K562 (cell line): ENCODE measurements around the gene IKZF3. TPM values are rescaled to one million over a fixed set of nuclear protein-coding genes. Genes with fewer than 3 reads are reported as not detected.

ENCODE experiments used
- ESRRA ChIP-seq: fragments of 450-650 bp; IDR thresholded peaks from 2 replicates; pipeline ENCODE4 v1.6.1; 2014; ENCODE audit warnings: low read depth, mild to moderate bottlenecking, moderate library complexity, borderline replicate concordance
- RBM15 ChIP-seq: fragments of 200-400 bp; formaldehyde crosslinking; IDR thresholded peaks from 2 replicates; pipeline ENCODE4 v1.6.1; 2018; ENCODE audit warnings: mild to moderate bottlenecking, low read length, moderate library complexity; ENCODE audit not compliant: insufficient read depth
- polyA plus RNA-seq, 8 experiments: library from polyadenylated mRNA; depleted of rRNA in 4 of 8; stranded (reverse) in 5 of 8; unstranded in 3 of 8; fragments of >200 nt; fragmentation: Nextera tagmentation in 2 of 8; fragmentation: Illumina TruSeq in 1 of 8; extraction: Ambion mirVana in 2 of 8; extraction: Trizol in 1 of 8; gene quantifications; 2 replicates each; pipeline versions ENCODE4 v1.2.1 to v1.2.3, GENCODE V29; 2011 to 2014; ENCODE audit warnings: inconsistent platforms in 1 of 8, missing spikeins in 1 of 8
- total RNA-seq, 7 experiments: library from RNA; depleted of rRNA in 6 of 7; stranded (reverse); fragments of >200 nt in 6 of 7; fragmentation: Illumina TruSeq in 2 of 7; extraction: Trizol in 2 of 7; gene quantifications; 2 replicates each; pipeline versions ENCODE4 v1.2.1 to v1.2.3, GENCODE V29; 2011 to 2021; ENCODE audit warnings: low replicate concordance in 1 of 7
- TF ChIP-seq, protein P1 (sequence below), 2 experiments: fragments of 450-650 bp; formaldehyde crosslinking in 1 of 2; IDR thresholded peaks; 2 replicates each; pipeline versions ENCODE4 v1.4.0 to v1.6.1; 2014 to 2020; ENCODE audit warnings: mild to moderate bottlenecking in 2 of 2, borderline replicate concordance in 1 of 2, low read depth in 1 of 2
- TF ChIP-seq, protein P2 (sequence below): sonication (generic); formaldehyde crosslinking; IDR thresholded peaks from 2 replicates; pipeline ENCODE4 v1.8.0; 2022; ENCODE audit warnings: missing genetic modification reagents, mild to moderate bottlenecking, borderline replicate concordance
- TF ChIP-seq, protein P3 (sequence below): fragments of 450-650 bp; IDR thresholded peaks from 2 replicates; pipeline ENCODE4 v1.6.1; 2016; ENCODE audit warnings: mild to moderate bottlenecking, moderate library complexity

Gene IKZF3
- total and polyA plus RNA-seq, 9 of the 15 experiments (the other 6 are each of a cell fraction or from before 2014, with no cell fraction given), result 0.06 to 1.6 (median 0.62) TPM

DNA sequence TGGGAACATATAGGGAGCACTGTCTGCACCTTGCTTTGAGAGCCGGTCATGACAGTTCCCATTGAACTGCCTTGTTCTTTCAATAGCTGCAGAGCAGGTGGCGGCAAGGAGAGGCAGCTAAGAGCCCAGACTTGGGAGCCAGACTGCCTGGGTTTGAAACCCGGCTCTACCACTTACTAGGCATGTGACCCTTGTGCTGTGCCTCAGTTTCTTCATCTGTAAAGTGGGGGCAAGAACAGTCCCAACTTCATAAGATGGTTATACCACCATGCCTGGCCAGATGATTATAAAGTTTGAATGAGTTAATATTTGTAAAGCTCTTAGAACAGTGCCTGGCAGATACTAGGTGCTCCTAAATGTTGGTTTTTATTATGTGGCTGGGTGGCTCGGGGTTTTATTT lies 149.9 kb downstream of the IKZF3 start (continued):
- TF ChIP-seq, protein P1, sequence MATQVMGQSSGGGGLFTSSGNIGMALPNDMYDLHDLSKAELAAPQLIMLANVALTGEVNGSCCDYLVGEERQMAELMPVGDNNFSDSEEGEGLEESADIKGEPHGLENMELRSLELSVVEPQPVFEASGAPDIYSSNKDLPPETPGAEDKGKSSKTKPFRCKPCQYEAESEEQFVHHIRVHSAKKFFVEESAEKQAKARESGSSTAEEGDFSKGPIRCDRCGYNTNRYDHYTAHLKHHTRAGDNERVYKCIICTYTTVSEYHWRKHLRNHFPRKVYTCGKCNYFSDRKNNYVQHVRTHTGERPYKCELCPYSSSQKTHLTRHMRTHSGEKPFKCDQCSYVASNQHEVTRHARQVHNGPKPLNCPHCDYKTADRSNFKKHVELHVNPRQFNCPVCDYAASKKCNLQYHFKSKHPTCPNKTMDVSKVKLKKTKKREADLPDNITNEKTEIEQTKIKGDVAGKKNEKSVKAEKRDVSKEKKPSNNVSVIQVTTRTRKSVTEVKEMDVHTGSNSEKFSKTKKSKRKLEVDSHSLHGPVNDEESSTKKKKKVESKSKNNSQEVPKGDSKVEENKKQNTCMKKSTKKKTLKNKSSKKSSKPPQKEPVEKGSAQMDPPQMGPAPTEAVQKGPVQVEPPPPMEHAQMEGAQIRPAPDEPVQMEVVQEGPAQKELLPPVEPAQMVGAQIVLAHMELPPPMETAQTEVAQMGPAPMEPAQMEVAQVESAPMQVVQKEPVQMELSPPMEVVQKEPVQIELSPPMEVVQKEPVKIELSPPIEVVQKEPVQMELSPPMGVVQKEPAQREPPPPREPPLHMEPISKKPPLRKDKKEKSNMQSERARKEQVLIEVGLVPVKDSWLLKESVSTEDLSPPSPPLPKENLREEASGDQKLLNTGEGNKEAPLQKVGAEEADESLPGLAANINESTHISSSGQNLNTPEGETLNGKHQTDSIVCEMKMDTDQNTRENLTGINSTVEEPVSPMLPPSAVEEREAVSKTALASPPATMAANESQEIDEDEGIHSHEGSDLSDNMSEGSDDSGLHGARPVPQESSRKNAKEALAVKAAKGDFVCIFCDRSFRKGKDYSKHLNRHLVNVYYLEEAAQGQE (IDR thresholded peaks at IDR 0.05; ENCODE audit: borderline replicate concordance), result no peak
- TF ChIP-seq, protein P1 (CRISPR knock-in tag; IDR thresholded peaks at IDR 0.05; ENCODE audit: low read depth), result no peak
- TF ChIP-seq, protein P2, sequence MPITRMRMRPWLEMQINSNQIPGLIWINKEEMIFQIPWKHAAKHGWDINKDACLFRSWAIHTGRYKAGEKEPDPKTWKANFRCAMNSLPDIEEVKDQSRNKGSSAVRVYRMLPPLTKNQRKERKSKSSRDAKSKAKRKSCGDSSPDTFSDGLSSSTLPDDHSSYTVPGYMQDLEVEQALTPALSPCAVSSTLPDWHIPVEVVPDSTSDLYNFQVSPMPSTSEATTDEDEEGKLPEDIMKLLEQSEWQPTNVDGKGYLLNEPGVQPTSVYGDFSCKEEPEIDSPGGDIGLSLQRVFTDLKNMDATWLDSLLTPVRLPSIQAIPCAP (CRISPR knock-in tag), result no peak
- TF ChIP-seq ESRRA, result 0 out of 2 replicates have a peak, but pooled peaks have one; percentile 12
- TF ChIP-seq, protein P3, sequence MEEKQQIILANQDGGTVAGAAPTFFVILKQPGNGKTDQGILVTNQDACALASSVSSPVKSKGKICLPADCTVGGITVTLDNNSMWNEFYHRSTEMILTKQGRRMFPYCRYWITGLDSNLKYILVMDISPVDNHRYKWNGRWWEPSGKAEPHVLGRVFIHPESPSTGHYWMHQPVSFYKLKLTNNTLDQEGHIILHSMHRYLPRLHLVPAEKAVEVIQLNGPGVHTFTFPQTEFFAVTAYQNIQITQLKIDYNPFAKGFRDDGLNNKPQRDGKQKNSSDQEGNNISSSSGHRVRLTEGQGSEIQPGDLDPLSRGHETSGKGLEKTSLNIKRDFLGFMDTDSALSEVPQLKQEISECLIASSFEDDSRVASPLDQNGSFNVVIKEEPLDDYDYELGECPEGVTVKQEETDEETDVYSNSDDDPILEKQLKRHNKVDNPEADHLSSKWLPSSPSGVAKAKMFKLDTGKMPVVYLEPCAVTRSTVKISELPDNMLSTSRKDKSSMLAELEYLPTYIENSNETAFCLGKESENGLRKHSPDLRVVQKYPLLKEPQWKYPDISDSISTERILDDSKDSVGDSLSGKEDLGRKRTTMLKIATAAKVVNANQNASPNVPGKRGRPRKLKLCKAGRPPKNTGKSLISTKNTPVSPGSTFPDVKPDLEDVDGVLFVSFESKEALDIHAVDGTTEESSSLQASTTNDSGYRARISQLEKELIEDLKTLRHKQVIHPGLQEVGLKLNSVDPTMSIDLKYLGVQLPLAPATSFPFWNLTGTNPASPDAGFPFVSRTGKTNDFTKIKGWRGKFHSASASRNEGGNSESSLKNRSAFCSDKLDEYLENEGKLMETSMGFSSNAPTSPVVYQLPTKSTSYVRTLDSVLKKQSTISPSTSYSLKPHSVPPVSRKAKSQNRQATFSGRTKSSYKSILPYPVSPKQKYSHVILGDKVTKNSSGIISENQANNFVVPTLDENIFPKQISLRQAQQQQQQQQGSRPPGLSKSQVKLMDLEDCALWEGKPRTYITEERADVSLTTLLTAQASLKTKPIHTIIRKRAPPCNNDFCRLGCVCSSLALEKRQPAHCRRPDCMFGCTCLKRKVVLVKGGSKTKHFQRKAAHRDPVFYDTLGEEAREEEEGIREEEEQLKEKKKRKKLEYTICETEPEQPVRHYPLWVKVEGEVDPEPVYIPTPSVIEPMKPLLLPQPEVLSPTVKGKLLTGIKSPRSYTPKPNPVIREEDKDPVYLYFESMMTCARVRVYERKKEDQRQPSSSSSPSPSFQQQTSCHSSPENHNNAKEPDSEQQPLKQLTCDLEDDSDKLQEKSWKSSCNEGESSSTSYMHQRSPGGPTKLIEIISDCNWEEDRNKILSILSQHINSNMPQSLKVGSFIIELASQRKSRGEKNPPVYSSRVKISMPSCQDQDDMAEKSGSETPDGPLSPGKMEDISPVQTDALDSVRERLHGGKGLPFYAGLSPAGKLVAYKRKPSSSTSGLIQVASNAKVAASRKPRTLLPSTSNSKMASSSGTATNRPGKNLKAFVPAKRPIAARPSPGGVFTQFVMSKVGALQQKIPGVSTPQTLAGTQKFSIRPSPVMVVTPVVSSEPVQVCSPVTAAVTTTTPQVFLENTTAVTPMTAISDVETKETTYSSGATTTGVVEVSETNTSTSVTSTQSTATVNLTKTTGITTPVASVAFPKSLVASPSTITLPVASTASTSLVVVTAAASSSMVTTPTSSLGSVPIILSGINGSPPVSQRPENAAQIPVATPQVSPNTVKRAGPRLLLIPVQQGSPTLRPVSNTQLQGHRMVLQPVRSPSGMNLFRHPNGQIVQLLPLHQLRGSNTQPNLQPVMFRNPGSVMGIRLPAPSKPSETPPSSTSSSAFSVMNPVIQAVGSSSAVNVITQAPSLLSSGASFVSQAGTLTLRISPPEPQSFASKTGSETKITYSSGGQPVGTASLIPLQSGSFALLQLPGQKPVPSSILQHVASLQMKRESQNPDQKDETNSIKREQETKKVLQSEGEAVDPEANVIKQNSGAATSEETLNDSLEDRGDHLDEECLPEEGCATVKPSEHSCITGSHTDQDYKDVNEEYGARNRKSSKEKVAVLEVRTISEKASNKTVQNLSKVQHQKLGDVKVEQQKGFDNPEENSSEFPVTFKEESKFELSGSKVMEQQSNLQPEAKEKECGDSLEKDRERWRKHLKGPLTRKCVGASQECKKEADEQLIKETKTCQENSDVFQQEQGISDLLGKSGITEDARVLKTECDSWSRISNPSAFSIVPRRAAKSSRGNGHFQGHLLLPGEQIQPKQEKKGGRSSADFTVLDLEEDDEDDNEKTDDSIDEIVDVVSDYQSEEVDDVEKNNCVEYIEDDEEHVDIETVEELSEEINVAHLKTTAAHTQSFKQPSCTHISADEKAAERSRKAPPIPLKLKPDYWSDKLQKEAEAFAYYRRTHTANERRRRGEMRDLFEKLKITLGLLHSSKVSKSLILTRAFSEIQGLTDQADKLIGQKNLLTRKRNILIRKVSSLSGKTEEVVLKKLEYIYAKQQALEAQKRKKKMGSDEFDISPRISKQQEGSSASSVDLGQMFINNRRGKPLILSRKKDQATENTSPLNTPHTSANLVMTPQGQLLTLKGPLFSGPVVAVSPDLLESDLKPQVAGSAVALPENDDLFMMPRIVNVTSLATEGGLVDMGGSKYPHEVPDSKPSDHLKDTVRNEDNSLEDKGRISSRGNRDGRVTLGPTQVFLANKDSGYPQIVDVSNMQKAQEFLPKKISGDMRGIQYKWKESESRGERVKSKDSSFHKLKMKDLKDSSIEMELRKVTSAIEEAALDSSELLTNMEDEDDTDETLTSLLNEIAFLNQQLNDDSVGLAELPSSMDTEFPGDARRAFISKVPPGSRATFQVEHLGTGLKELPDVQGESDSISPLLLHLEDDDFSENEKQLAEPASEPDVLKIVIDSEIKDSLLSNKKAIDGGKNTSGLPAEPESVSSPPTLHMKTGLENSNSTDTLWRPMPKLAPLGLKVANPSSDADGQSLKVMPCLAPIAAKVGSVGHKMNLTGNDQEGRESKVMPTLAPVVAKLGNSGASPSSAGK, result no peak
- TF ChIP-seq RBM15, result no peak
